Activated B cell treated with CpG ODN at 0.5 μM for 24 hours (primary cell): Measurements from ENCODE around the gene ANO2. TPM values are rescaled to one million over a fixed set of nuclear protein-coding genes. Genes with fewer than 3 reads are reported as not detected.

Experiments used
- ATAC-seq: fragments of 200-7000 bp; cut with Tn5 transposase; one replicate; pipeline ENCODE4 v1.10.0; 2021; ENCODE audit warnings: low read depth, mild to moderate bottlenecking, moderate library complexity
- CTCF ChIA-PET: fragments of 350-600 bp; sonication (Branson Sonifier 250); formaldehyde crosslinking; loops from one replicate; lab custom pipeline; 2021; ENCODE audit warnings: antibody characterized with exemption; lab: Charles Lee
- POLR2A ChIA-PET: fragments of 350-600 bp; sonication (Branson Sonifier 250); formaldehyde crosslinking; loops from one replicate; lab custom pipeline; 2021; ENCODE audit warnings: antibody characterized with exemption; lab: Charles Lee
- DNase-seq: peaks from one replicate; pipeline ENCODE4 v3.0.0; 2022
- H3K27ac Mint-ChIP-seq: one replicate; pipeline ENCODE4 v1.8.0; 2020; ENCODE audit warnings: mixed read lengths
- H3K27me3 Mint-ChIP-seq: one replicate; pipeline ENCODE4 v1.8.0; 2021; ENCODE audit warnings: mixed read lengths
- H3K36me3 Mint-ChIP-seq: one replicate; pipeline ENCODE4 v1.8.0; 2021; ENCODE audit warnings: low read depth, mixed read lengths
- H3K4me1 Mint-ChIP-seq: one replicate; pipeline ENCODE4 v1.8.0; 2021; ENCODE audit warnings: mixed read lengths
- H3K4me3 Mint-ChIP-seq: one replicate; pipeline ENCODE4 v1.8.0; 2020; ENCODE audit warnings: mild to moderate bottlenecking, mixed read lengths
- H3K9me3 Mint-ChIP-seq: one replicate; pipeline ENCODE4 v1.8.0; 2020; ENCODE audit warnings: mixed read lengths
- intact Hi-C: fragments of 100-400 bp; cut with micrococcal nuclease; formaldehyde crosslinking; loops from one replicate; pipeline ENCODE4 v1.15.1; 2024
- total RNA-seq: library from RNA; stranded (reverse); gene quantifications from 2 replicates; pipeline ENCODE4 v1.2.3, GENCODE V29; 2022
- TF ChIP-seq, protein P1 (sequence below): fragments of 200-600 bp; IDR thresholded peaks from one replicate; pipeline ENCODE4 v1.8.0; 2022; ENCODE audit warnings: antibody characterized with exemption, mild to moderate bottlenecking

The ANO2 gene
- total RNA-seq, 1 donor from 2014 or later, result not detected

DNA sequence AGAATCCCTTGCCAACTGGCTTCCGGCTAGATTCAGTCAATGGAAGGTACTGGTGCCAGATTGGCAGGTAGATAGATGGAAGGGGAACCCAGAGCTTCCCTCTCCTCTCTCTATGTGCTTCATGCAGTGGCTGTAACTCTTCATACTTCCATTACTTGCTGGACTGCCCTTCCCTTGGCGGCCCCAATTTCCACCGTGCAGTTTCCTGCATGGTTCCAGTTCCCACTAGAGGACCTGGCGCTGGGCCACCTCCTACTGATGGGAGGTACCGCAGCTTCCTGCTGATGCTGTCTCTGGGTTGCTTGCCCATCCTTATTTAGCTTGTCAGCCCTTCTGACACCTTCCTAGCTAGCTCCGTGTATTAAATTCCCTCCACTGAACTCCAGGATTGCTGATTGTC, 226.4 kb downstream of the ANO2 start:
- no peak overlapping the region for H3K4me3 Mint-ChIP-seq
- H3K9me3 Mint-ChIP-seq, result no peaks in the 10 kb centered on the region
- H3K27ac Mint-ChIP-seq, result no peak overlapping the region
- intact Hi-C loops, result no loop called here
- H3K27me3 Mint-ChIP-seq, result peaks cover 13% of the 10 kb centered on the region
- DNase-seq (no peak), ATAC-seq (no peak)
- H3K4me1 Mint-ChIP-seq, result no peaks in the 10 kb centered on the region
- TF ChIP-seq, protein P1, sequence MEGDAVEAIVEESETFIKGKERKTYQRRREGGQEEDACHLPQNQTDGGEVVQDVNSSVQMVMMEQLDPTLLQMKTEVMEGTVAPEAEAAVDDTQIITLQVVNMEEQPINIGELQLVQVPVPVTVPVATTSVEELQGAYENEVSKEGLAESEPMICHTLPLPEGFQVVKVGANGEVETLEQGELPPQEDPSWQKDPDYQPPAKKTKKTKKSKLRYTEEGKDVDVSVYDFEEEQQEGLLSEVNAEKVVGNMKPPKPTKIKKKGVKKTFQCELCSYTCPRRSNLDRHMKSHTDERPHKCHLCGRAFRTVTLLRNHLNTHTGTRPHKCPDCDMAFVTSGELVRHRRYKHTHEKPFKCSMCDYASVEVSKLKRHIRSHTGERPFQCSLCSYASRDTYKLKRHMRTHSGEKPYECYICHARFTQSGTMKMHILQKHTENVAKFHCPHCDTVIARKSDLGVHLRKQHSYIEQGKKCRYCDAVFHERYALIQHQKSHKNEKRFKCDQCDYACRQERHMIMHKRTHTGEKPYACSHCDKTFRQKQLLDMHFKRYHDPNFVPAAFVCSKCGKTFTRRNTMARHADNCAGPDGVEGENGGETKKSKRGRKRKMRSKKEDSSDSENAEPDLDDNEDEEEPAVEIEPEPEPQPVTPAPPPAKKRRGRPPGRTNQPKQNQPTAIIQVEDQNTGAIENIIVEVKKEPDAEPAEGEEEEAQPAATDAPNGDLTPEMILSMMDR, result no peak
- H3K36me3 Mint-ChIP-seq, result no peaks in the 10 kb centered on the region
- ChIA-PET CTCF (no interaction called here), POLR2A (no interaction called here)

DNA sequence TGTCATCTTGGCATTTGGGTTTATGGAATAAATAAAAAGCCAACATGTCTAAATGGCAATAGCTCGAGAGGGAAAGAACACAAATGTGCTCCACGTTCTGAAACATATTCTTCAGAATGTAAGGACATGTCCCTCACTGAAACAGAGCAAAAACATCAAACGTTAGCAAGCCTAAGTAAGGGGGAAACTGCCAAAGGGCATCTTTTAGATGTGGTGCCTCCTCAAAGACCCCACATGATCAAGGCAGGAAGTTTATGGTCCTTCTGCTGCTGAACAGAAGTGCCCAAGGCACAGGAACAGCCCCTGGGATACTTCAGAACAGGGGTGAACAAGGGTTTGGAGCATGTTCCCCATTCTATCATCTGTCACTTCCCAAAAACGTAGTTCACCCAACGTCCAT, 227.0 kb downstream of the ANO2 start:
- Mint-ChIP-seq H3K27ac (no peak overlapping the region), H3K9me3 (no peaks in the 10 kb centered on the region), H3K27me3 (peaks cover 13% of the 10 kb centered on the region), H3K36me3 (no peaks in the 10 kb centered on the region), H3K4me1 (no peaks in the 10 kb centered on the region), H3K4me3 (no peak overlapping the region)
- intact Hi-C loops, result no loop called here
- DNase-seq, result no peak
- CTCF ChIA-PET, result no interaction called here
- TF ChIP-seq, protein P1, result no peak
- POLR2A ChIA-PET, result no interaction called here
- no peak for ATAC-seq

DNA sequence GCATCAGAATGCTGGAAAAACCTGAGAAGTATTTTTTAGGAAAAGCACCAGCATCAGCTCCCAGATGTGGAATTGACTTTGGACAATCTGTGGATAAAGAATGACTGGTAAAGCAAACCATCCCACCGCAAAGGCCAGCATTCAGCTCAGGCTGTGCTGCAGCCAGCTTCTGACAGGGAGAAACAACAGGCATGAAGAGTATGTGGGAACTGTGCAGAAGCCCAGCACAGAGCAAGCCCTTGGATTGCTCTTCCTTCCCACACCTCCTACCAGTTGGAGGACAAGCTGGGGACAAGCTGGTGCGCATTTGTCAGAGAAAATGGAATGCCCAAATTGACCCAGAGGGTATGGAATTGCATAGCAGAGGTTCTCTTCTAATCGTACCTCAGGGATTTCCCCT, 228.1 kb downstream of the ANO2 start:
- H3K4me3 Mint-ChIP-seq, result no peak overlapping the region
- POLR2A ChIA-PET, result no interaction called here
- intact Hi-C loops, result no loop called here
- peaks cover 6% of the 10 kb centered on the region for H3K27me3 Mint-ChIP-seq
- no peak overlapping the region for H3K27ac Mint-ChIP-seq
- TF ChIP-seq, protein P1, result no peak
- no peaks in the 10 kb centered on the region for H3K9me3 Mint-ChIP-seq
- CTCF ChIA-PET, result no interaction called here
- ATAC-seq, result no peak
- no peaks in the 10 kb centered on the region for H3K4me1 Mint-ChIP-seq
- no peaks in the 10 kb centered on the region for H3K36me3 Mint-ChIP-seq
- DNase-seq, result no peak

DNA sequence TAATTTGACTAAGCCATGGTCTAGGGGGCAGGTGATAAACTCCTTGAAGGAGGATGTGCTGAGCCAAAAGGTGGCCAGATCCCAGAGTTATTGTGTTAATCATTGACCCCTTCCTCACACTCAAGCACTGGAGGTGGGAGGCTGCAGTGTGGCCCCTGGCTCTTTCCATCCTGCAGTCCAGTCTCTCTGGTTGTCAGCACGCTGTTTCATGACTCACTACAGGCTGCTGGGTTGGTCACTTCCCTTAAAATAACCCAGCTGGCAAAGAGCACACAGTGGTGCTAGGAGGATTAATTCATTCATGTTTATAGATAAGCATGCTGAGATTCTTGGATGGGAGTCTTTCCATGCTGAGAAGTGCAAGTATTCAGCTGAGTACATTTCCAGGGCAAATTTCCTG, 228.9 kb downstream of the ANO2 start:
- ATAC-seq (no peak), DNase-seq (no peak)
- TF ChIP-seq, protein P1, result no peak
- Mint-ChIP-seq H3K36me3 (no peaks in the 10 kb centered on the region), H3K9me3 (no peaks in the 10 kb centered on the region), H3K4me3 (no peak overlapping the region), H3K27ac (no peak overlapping the region), H3K4me1 (no peaks in the 10 kb centered on the region), H3K27me3 (peaks cover 6% of the 10 kb centered on the region)
- ChIA-PET CTCF (no interaction called here), POLR2A (no interaction called here)
- intact Hi-C loops, result no loop called here

DNA sequence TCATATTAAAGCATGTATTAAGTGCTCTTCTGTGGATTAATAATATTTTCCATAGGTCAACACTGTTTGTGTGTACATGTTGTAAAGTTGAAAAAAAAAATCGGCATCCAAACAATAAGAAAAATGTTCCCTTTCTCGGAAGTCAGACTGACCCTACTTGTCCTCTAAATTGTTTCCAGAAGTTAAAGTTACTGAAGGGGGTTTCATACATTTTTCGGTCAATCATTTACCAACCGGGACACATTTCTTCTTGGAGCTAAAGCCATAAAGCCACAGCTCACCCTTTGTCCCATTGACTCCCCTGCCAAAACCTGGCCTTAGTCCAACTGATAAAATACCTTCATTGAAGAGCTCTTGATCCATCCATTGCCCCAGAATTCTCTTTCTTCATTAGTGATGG, 230.0 kb downstream of the ANO2 start:
- Mint-ChIP-seq H3K4me1 (no peaks in the 10 kb centered on the region), H3K27me3 (no peaks in the 10 kb centered on the region), H3K27ac (no peak overlapping the region), H3K4me3 (no peak overlapping the region), H3K9me3 (no peaks in the 10 kb centered on the region), H3K36me3 (no peaks in the 10 kb centered on the region)
- intact Hi-C loops, result no loop called here
- ChIA-PET POLR2A (no interaction called here), CTCF (no interaction called here)
- TF ChIP-seq, protein P1, result no peak
- no peak for DNase-seq
- no peak for ATAC-seq
